ENCODE results near the gene ZDHHC4.

Gene ZDHHC4

GRCh38 chr7:6577369-6578113, at the start of gene ZDHHC4:
Gene ZDHHC4 (plus strand): TSS chr7:6577454. CDS start chr7:6580562, 3,108 bp downstream.
- peak; percentile 74 to 75 (median 74) for DNase-seq (ENCODE audit: low read depth in 3 of 3)

- DNase-seq (ENCODE audit: low read depth in 3 of 3) = no peak
These were observed 48.7 kb upstream of the ZDHHC4 start for GRCh38 chr7:6528401-6529130.

GRCh38 chr7:6529643-6530042, 47.6 kb upstream of the ZDHHC4 start:
- DNase-seq (ENCODE audit: low read depth in 3 of 3) = no peak

DNA sequence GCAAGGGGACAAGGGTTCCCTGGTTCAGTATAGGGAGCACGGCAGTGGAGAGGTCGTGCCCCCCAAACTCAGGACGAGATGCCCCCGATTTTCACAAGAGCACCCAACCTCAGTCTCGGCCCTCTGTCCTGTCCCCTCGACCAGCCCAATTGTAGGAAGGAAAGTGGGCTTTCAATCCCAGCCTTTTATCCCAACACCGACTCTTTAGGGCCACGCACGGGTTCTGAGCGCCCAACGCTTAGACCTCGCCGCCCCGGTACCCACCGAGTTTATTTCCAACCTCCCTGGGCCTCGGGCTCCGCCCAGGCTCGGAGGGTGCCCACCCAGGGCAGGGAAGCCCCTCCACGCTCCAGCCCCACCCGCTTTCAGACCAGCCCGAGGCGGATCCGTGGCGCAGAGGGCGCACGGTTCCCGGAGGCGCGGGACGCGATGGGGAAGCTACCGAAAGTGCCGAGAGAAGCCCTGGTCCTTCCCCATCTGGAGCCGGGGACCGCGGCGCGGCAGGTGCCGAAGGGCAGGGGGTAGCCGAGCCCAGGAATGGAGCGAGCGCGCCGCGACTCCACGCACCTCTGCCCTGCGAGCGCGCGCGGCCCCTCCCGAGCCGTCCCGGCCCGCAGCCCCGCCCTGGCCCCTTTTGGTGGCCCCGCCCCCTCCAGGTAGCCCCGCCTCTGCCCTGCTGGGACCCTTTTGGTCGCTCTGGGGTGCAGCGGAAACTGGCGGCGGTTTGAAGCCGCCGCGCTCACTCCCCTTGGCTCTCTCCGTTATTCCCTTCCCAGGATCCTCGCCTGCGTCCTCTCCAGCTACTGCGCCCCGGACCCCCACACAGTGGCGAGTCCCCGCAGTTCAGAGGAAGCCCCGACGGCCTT, 46.4 kb upstream of the ZDHHC4 start:
- peak; percentile 32 to 43 (median 37) for DNase-seq (ENCODE audit: low read depth in 3 of 3)

DNA sequence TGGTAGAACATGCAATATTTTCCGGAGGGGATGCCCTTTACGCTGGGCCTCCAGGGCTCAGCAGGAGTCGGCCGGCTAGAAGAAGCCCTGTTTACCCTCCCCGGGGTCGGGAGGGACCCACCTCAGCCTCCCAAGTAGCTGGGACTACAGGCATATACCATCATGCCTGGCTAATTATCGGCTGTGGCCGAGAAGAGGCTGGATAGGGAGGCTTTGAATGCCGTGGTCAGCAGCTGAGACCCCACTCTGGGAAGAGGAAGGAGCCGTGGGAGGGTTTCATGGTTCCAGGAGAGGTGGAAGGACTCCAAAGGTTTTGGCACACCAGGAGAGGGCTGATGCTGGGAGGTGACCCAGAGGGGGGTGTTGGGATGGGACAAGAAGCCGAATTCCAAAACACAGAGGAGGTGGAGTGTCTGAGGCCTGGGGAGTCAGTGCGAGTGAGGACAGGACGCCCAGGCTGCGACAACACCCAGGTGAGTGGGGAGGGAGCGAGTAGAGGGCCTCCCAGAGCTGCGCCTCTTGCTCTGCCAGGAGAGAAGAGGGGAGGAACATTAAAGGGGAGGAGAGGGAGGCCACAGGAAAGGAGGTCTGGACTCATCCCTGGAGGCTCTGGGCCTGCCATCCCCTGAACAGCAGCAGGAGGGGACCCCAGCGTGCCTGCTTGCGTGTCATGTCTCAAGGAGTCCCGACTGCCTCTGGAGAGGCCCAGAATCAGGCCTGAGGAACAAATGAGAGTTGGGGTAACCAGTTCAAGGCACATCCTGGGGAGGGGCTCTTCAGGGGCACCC, 45.6 kb upstream of the ZDHHC4 start:
- DNase-seq (ENCODE audit: low read depth in 3 of 3) = no peak

GRCh38 chr7:6532516-6532915, 44.7 kb upstream of the ZDHHC4 start:
- no peak for DNase-seq (ENCODE audit: low read depth in 3 of 3)

- no peak for DNase-seq (ENCODE audit: low read depth in 3 of 3)
These were observed 43.3 kb upstream of the ZDHHC4 start for GRCh38 chr7:6533893-6534495.

DNA sequence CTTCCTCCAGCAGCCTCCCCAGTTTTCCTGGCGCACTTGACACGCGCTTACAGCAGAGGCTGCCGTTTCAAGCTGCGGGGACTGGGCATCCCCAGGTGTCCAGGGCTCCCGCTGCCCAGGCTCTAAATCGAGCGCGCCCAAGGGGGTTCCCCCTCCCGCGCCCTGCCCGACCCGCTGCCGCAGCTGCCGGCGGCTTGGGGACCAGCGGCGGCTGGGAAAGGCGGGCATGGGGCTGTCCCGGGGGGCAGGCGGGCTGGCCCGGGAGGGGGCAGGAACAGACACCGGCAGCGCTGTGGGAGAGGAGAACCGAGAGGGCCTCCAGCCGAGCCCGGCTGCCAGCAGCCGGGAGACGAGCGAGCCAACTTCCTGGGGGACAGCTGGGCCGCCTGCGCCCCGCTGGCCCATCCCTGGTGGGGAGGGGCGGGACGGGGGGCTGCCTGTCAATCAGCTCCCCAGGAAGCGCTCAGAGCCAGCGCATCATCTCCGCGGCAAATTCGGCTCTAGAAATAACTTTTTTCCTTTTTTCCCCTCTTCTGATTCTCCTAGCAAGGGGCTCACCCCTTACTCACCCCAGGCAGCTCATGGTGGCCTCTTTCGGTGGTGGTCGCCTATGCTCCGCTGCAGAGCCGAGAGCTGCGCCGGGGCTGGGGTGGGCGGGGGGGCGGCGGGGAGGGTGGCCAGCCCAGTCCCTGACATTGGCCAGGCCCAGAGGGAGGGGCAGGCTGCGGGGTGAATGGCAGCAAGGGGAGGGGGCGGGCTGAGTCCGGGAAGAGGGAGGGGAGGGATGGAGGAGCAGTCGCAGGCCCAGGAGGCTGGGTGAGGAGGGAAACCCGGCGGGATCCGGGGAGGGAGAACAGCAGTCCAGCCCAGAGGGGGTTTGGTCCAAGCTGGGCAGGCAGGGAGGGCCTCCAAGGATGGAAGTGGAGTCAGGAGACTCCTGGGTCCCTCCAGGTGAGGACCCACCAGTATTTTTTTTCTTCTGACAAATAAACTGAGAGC, 40.7 kb upstream of the ZDHHC4 start:
- DNase-seq (ENCODE audit: low read depth in 3 of 3) = no peak

DNA sequence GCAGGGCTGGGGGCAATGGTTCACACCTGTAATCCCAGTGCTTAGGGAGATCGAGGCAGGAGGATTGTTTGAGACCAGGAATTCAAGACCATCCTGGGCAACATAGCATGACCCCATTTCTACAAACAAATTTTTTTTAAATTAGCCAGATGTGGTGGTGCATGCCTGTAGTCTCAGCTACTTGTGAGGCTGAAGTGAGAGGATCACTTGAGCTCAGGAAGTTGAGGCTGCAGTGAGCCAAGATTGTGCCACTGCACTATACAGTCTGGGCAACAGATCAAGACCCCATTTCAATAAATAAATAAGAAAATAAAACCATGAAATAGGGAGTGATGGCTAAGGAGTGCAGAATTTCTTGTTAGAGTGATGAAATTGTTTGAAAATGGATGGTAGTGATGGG, 34.9 kb upstream of the ZDHHC4 start:
- DNase-seq (ENCODE audit: low read depth in 3 of 3) = no peak

GRCh38 chr7:6545398-6546126, 31.7 kb upstream of the ZDHHC4 start:
- no peak for DNase-seq (ENCODE audit: low read depth in 3 of 3)

GRCh38 chr7:6546498-6547251, 30.6 kb upstream of the ZDHHC4 start:
- DNase-seq (ENCODE audit: low read depth in 3 of 3) = no peak

DNA sequence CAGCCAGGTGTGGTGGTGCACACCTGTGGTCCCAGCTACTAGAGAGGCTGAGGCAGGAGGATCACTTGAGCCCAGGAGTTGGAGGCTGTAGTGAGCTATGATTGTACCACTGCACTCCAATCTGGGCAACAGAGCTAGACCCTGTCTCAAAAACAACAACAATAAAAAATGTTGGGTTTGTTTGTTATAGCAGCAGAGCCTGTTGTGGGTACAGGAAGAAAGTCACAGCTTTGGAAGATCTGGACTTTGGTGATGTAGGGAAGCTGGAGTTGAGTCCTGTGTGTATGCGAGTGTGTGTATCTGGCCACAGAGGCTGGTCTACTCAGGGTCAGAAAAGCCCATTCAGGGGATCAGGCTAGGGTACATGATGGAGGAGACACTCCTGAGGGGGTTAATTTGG, 29.9 kb upstream of the ZDHHC4 start:
- DNase-seq (ENCODE audit: low read depth in 3 of 3) = no peak

DNA sequence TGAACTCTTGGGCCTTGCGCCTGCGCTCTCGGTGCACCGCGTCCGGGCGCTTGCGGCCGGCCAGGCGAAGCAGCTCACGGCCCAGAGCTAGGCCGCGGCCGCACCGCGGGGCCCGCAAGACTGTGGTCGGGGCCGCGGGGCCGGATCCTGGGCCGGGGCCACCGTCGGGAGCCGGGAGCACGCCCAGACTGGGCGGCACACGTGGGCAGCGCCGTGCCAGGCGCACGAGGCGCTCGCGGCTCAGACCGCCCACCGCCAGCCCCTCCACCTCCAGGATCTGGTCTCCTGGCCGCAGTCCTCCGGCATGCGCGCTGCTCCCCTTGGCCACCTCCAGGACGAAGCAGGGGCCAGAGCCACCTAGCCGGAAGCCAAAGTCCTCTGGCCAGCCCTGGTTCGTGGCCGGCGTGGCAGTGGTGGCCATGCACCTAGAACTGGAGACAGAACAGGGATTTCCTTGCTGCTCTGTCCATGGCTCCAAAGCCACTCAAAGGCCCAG, 26.2 kb upstream of the ZDHHC4 start, which contains the start of gene GRID2IP:
TSS of gene GRID2IP (minus strand) at position 446 of the 496 bp plus-strand sequence. CDS start at position 421, 25 bp downstream.
- no peak for DNase-seq (ENCODE audit: low read depth in 3 of 3)

GRCh38 chr7:6553448-6554044, 23.7 kb upstream of the ZDHHC4 start:
- DNase-seq (ENCODE audit: low read depth in 3 of 3) = no peak

GRCh38 chr7:6554848-6555247, 22.4 kb upstream of the ZDHHC4 start:
- DNase-seq (ENCODE audit: low read depth in 3 of 3) = no peak

DNA sequence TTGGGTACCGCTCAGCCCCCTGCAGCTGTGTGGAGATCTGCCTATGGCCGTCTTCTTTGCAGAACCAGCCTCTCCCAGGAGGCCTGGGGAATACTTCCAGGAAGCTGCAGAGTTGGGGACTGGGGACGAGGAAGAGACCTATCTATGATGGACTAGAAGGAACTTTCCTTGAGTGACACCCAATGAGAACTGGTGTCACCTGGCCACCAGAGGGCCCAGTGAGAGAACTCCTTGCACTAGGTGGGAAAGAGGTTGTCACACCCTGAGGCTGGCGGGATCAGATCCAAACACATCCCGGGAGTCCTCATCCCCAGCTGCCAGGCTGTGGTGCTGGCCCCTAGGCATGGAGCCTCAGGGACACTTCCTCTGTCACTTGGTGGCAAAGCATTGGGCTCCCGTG, 21.1 kb upstream of the ZDHHC4 start:
- DNase-seq (ENCODE audit: low read depth in 3 of 3) = no peak

DNA sequence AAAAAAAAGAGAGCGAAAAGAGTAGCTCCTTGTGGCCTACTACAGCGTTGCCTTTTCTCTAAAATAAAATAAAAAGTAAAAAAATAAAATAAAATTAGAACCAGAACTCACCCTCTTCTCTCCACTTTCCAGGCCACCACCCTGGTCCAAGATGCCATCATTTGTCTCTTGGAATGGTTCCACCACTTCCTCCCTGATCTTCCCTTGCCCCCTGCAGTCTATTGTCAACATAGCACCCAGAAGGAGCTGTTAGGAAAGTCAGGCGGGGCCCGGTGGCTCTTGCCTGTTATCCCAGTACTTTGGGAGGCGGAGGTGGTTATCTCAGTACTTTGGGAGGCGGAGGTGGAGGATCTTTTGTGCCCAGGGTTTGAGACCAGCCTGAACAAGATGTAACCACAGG, 18.4 kb upstream of the ZDHHC4 start:
- DNase-seq (ENCODE audit: low read depth in 3 of 3) = no peak

DNA sequence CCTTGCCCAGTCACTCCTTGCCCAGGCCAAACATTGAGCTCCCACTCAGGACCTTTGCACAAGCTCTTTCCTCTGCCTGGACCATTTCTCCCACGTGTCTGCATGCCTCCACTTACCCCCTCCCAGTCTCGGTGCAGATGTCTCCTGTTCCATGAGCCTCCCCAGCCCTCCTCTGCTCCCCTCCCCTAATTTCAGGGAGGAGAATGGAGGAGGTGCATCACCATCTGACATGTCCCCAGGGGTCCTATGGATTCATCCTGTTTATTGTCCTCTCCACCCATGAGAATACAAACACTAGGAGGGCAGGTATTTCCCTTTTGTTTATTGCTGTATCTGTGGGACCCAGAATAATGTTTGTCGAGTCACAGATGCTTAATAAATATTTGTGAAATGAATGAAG, 17.4 kb upstream of the ZDHHC4 start:
- no peak for DNase-seq (ENCODE audit: low read depth in 3 of 3)

All from stimulated activated CD4-positive, alpha-beta T cell treated with anti-CD3 and anti-CD28 coated beads, TNF-alpha, amount 100 ng/mL, for 4 hours (primary cell).